Right lobe of liver (tissue), 4 donors: Measurements from ENCODE around the gene RTP5.

Experiments
- POLR2A ChIP-seq: fragments of 450-650 bp; IDR thresholded peaks from one replicate; pipeline ENCODE4 v1.6.1; 2017; ENCODE audit warnings: antibody characterized with exemption, mild to moderate bottlenecking
- TF ChIP-seq, protein P1 (sequence below), 4 donors: fragments of 200-600 bp in 3 of 4; fragments of 450-650 bp in 1 of 4; IDR thresholded peaks; one replicate each; pipeline versions ENCODE4 v1.5.1 to v1.8.0; 2016 to 2022; ENCODE audit warnings: antibody characterized with exemption in 4 of 4, mild to moderate bottlenecking in 2 of 4
- donor health status: DM: no; HTN: no; CAD: no.
- donor health status: DM: no; HTN: no; CAD: no.
- donor health status: DM: no; HTN: yes; CAD: no.

- TF ChIP-seq, protein P1, sequence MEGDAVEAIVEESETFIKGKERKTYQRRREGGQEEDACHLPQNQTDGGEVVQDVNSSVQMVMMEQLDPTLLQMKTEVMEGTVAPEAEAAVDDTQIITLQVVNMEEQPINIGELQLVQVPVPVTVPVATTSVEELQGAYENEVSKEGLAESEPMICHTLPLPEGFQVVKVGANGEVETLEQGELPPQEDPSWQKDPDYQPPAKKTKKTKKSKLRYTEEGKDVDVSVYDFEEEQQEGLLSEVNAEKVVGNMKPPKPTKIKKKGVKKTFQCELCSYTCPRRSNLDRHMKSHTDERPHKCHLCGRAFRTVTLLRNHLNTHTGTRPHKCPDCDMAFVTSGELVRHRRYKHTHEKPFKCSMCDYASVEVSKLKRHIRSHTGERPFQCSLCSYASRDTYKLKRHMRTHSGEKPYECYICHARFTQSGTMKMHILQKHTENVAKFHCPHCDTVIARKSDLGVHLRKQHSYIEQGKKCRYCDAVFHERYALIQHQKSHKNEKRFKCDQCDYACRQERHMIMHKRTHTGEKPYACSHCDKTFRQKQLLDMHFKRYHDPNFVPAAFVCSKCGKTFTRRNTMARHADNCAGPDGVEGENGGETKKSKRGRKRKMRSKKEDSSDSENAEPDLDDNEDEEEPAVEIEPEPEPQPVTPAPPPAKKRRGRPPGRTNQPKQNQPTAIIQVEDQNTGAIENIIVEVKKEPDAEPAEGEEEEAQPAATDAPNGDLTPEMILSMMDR (IDR thresholded peaks at IDR 0.05) = no peak
- no peak for TF ChIP-seq POLR2A
Measured at GRCh38 chr2:241885946-241886643, 16.6 kb downstream of the RTP5 start.
